BE2C (cell line): ENCODE results near the gene ZDHHC8.

ENCODE experiments used
- DNase-seq: peaks from one replicate; pipeline ENCODE4 v3.0.0-alpha.2; 2020
- H3K27me3 ChIP-seq: fragments of 250-450 bp; sonication (Bioruptor Pico); 2 replicates; pipeline ENCODE4 v1.5.1; 2020; ENCODE audit warnings: mild to moderate bottlenecking
- H3K36me3 ChIP-seq: fragments of 250-450 bp; sonication (Bioruptor Pico); 2 replicates; pipeline ENCODE4 v1.5.1; 2020; ENCODE audit warnings: mild to moderate bottlenecking
- H3K4me1 ChIP-seq: fragments of 250-450 bp; sonication (Bioruptor Pico); 2 replicates; pipeline ENCODE4 v1.5.1; 2020
- H3K4me3 ChIP-seq: 2 replicates; pipeline ENCODE4 v1.5.1; 2011; ENCODE audit warnings: low read depth, low read length
- H3K9me3 ChIP-seq: fragments of 250-450 bp; sonication (Bioruptor Pico); 2 replicates; pipeline ENCODE4 v1.5.1; 2020
- CTCF ChIP-seq: IDR thresholded peaks from 2 replicates; pipeline ENCODE4 v1.5.1; 2012; ENCODE audit warnings: mild to moderate bottlenecking, low read depth, low read length

Gene ZDHHC8

GRCh38 chr22:20143883-20144665 lies 12.5 kb downstream of the ZDHHC8 start:
- Histone ChIP-seq H3K4me3 (no peak overlapping the region), H3K4me1 (no peaks in the 10 kb centered on the region; the same call in 1 of the 2 replicates), H3K27me3 (no peaks in the 10 kb centered on the region), H3K9me3 (no peaks in the 10 kb centered on the region), H3K36me3 (peaks cover 32% of the 10 kb centered on the region)
- no peak for TF ChIP-seq CTCF
- DNase-seq, result no peak

GRCh38 chr22:20145206-20145831 lies 13.7 kb downstream of the ZDHHC8 start:
- no peak for DNase-seq
- H3K4me1 ChIP-seq, result no peaks in the 10 kb centered on the region; the same call in 1 of the 2 replicates
- no peak overlapping the region for H3K4me3 ChIP-seq
- no peaks in the 10 kb centered on the region for H3K27me3 ChIP-seq
- TF ChIP-seq CTCF, result no peak
- peaks cover 23% of the 10 kb centered on the region for H3K36me3 ChIP-seq
- no peaks in the 10 kb centered on the region for H3K9me3 ChIP-seq

- Histone ChIP-seq H3K9me3 (no peaks in the 10 kb centered on the region), H3K4me3 (no peak overlapping the region), H3K4me1 (no peaks in the 10 kb centered on the region; the same call in 1 of the 2 replicates), H3K36me3 (peaks cover 22% of the 10 kb centered on the region), H3K27me3 (no peaks in the 10 kb centered on the region)
- no peak for TF ChIP-seq CTCF
- no peak for DNase-seq
Observed at GRCh38 chr22:20145832-20146223, 14.2 kb downstream of the ZDHHC8 start.

GRCh38 chr22:20146777-20147176 lies 15.2 kb downstream of the ZDHHC8 start:
- H3K36me3 ChIP-seq, result peaks cover 12% of the 10 kb centered on the region
- no peaks in the 10 kb centered on the region for H3K9me3 ChIP-seq
- no peaks in the 10 kb centered on the region for H3K27me3 ChIP-seq
- TF ChIP-seq CTCF, result no peak
- no peak for DNase-seq
- no peaks in the 10 kb centered on the region; the same call in 1 of the 2 replicates for H3K4me1 ChIP-seq
- no peak overlapping the region for H3K4me3 ChIP-seq

- TF ChIP-seq CTCF, result no peak
- no peaks in the 10 kb centered on the region for H3K27me3 ChIP-seq
- no peaks in the 10 kb centered on the region; the same call in 1 of the 2 replicates for H3K4me1 ChIP-seq
- peaks cover 12% of the 10 kb centered on the region for H3K36me3 ChIP-seq
- no peak for DNase-seq
- H3K9me3 ChIP-seq, result no peaks in the 10 kb centered on the region
- H3K4me3 ChIP-seq, result no peak overlapping the region
Observed at GRCh38 chr22:20147237-20147988, 15.8 kb downstream of the ZDHHC8 start.
